ENCODE measurements around the gene ZBTB7A.

DNA sequence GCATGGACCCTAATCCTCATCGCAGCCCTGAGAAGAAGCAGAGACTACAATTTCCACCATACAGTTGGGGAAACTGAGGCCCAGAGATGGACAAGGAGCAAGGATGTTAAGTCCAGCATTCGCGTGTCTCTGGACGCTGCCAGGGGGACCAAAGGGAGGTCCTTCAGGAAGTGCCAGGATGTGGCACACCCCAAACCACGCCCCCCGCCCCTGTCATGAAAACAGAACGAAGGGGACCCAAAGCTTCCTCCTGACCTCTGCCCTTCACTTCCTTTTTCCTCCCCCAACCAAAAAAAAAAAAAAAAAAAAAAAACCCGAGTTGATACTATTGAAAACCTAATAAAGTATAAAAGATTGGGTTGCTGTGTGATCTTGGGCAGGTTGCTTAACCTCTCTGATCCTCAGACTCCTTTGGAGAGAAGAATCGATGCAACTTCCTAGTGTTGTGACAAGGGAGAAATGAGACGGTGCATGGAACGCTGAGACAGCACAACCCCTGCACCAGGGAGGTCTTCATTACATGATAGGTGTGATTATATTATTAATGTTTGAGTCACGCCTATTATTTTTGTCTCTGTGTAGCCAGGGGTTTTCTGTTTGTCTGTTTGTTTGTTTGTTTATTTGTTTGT lies 2.7 kb upstream of the ZBTB7A start:
- TF ChIP-seq, protein P1, sequence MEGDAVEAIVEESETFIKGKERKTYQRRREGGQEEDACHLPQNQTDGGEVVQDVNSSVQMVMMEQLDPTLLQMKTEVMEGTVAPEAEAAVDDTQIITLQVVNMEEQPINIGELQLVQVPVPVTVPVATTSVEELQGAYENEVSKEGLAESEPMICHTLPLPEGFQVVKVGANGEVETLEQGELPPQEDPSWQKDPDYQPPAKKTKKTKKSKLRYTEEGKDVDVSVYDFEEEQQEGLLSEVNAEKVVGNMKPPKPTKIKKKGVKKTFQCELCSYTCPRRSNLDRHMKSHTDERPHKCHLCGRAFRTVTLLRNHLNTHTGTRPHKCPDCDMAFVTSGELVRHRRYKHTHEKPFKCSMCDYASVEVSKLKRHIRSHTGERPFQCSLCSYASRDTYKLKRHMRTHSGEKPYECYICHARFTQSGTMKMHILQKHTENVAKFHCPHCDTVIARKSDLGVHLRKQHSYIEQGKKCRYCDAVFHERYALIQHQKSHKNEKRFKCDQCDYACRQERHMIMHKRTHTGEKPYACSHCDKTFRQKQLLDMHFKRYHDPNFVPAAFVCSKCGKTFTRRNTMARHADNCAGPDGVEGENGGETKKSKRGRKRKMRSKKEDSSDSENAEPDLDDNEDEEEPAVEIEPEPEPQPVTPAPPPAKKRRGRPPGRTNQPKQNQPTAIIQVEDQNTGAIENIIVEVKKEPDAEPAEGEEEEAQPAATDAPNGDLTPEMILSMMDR (IDR thresholded peaks at IDR 0.05; ENCODE audit: low read depth, low read length) = no peak
- TF ChIP-seq POLR2A (IDR thresholded peaks at IDR 0.05; ENCODE audit: extremely low read depth, insufficient read length) = no peak
- TF ChIP-seq, protein P2, sequence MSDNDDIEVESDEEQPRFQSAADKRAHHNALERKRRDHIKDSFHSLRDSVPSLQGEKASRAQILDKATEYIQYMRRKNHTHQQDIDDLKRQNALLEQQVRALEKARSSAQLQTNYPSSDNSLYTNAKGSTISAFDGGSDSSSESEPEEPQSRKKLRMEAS (IDR thresholded peaks at IDR 0.05; ENCODE audit: low read depth, low read length) = no peak

All from NB4 (cell line).